Posterior vena cava (tissue), 2 donors: ENCODE data around the gene GRIK4. TPM values are rescaled to one million over a fixed set of nuclear protein-coding genes. Genes with fewer than 3 reads are reported as not detected.

Source experiments
- DNase-seq: peaks from one replicate; pipeline ENCODE4 v3.0.0-alpha.2; 2020; ENCODE audit warnings: low spot score
- intact Hi-C, 2 donors: fragments of 100-400 bp; cut with DNase I; formaldehyde crosslinking; loops; one replicate each; pipeline versions ENCODE4 v1.14.1 to v1.14.2; 2022 to 2023
- total RNA-seq, 2 donors: library from RNA; stranded (reverse); fragmentation: NEBNext Ultra II Directional; extraction: Animal tissue kit (Norgen Biotek cat#: 25700); gene quantifications; one replicate each; pipeline ENCODE4 v1.2.1, GENCODE V29; 2021
- donor health status: DM: yes; HTN: yes; CAD: no.
- donor health status: DM: yes; HTN: yes; CAD: no.

Gene GRIK4
- total RNA-seq, 2 donors from 2014 or later: 0.19 TPM; not detected in 1

DNA sequence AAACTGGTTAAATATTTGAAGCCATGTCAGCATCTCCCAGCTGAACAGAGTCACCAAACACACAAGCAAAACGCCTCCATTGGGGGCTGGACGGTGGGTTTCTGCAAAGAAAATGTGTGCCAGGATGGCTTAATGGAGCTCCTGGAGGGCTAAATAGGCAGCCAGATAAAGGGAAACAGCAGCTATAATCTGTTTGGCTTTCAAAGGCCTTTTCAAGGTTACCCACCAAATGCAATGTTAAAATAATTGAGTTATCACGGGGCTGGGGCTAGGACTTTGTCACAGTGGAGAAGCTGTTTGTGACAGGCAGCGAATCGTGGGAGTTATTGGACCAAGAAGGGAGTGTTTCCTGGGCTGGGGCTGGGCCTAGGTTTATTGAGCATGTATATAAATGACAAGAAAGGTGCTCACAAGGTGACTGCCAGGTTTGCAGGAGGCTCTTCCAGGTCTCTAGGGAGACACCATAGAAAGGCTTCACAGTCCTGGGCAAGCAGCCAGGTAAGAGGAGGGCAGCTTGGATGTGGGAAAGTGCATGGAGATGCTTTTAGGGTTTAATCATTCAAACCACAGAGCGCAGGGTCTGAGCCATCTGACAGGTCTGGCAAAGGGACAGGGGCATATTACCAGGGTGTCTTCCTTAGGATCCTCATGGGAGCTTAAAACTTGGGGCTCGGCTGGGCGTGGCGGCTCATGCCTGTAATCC, 28.3 kb downstream of the GRIK4 start:
- intact Hi-C loops: no loop called here
- DNase-seq: no peak

DNA sequence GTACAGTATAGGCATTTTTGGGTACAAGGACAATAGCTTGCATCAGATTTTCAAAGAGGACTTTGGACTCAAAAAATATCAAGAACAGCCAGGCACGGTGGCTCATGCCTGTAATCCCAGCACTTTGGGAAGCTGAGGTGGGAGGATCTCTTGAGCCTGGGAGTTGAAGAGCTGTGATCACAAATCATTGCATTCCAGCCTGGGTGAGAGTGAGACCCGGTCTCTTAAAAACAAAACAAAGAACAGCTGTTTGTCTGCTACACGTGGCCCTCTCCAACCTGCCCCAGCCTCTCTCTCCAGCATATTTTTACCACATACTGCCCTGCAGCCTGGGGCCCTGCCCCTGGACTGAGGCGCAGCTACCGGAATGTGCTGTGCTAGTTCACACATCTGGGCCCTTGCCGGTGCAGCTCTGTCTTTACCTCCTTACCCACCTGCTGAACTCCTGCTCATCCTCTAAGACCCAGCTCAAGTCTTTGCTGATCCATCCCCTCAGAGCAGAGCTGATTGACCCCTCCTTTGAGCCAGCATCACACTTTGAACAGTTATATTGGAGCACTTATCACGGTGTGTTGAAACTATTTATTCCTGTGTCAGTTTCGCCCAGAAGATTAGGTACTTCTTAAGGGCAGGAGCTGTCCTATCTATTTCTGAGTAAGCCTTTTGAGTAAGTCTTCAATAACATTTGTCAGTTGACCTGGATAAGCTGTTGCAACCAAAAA, 29.4 kb downstream of the GRIK4 start:
- intact Hi-C loops: no loop called here
- no peak for DNase-seq

DNA sequence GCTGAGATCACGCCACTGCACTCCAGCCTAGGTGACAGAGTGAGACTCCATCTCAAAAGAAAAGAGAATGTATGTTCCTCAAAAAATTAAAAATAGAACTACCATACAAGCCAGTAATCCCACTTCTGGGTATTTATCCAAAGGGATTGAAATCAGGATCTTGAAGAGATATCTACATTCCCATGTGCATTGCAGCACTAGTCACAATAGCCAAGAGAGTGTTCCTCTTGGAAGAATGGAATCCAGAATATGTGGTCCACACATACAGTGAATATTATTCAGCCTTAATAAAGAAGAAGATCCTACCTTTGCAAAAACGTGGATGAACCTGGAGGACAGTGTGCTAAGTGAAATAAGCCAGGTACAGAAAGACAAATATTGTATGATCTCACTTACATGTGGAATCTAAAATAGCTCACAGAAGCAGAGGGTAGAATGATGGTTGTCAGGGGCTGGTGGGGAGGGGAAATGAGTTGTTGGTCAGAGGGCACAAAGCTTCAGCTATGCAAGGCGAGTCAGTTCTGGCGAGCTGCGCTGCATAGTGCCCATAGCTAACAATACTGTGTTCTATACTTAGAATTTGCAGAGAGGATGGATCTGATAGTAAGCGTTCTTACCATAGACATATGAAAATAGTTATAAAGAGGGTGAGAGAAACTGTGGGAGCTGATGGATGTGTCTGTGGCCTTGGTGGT, 32.1 kb downstream of the GRIK4 start:
- intact Hi-C loops: loop anchor here in 1 of 2 donors (1.0 kb wide), 1 partner anchor 26 kb away; no protein-coding TSS in a partner anchor
- DNase-seq: no peak

DNA sequence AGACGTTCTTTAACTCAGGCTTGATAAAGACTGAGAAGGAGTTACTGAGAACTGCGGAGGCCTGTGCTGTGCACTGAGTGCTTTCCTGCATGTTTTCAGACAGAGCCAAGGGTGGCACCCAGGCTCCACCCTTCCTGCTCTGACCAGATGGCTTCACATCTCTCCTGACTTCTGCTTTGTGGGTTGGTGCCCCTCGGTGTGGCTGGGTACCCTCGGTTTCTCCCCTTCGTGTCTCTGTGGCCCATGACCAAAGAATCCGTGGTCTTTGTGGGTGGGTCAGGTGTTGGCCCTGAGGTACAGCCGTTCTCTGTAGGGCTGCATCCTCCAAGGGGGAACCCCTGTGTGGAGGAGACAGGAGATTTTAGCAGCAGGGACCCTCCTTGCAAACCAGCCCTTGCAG, 34.3 kb downstream of the GRIK4 start:
- intact Hi-C loops: no loop called here

DNA sequence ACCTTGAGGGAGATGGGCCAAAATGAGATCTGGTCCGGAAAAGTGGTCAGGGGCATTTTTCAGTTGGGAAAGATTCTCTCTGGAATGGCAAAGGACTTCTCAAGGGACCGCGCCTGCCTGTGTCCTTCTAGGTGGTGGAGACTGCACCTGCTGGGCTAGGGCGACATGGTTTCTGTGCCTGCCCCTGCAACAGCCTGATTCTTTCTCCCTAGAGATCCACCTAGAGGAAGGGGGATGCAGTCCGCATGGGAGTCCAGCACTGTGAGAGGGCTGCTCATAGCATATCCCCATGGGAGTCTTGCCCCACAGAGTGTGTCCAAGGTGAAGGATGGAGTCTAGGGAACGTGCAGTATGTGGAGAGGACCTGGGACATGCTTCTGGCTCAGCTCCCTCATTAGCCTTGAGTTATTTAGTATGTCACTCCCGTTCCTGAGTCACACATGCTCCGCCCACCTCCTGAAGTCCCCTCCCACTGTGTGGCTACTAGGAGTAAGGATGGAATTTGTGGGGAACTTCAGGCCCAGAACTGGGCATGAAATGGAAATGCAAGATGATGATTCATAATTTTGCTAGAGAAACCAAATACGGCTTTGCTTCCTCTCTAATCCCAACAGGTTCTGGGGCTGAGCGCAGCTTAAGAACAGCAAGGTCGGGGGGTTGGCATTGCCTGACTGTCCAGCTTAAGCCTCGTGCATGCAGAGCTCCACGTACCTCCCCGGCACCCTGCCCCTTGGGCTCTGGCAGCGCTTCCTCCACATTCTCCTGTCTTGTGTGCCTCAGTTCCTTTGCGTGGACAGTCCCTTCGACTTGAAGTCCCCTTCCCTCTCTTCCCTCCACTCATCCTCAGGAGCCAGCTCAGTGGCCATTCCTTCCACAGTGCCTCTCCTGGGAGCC, 35.0 kb downstream of the GRIK4 start:
- intact Hi-C loops: no loop called here
- peak; percentile 94 for DNase-seq

More for the DNA sequence above, 34.3 kb downstream of the GRIK4 start:
- no peak for DNase-seq

DNA sequence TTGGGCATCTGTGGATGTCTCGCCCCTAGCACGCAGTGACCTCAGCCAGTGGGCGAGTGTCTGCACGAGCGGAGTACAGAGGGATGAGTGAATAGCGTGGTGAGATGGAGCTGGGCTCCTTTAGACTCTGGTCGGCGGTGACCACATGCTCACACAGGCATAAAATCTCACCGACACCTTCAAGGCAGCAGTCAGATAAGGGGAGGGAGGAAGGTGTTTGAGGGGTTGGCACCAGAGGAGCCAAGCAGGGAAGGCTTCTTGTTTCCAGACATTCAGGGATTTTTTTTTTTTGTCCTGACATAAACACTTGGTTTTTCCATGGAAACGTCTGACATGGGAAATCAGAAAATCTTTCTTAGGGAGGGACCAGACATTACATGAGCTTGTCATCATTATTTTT, 35.8 kb downstream of the GRIK4 start:
- DNase-seq: no peak
- intact Hi-C loops: no loop called here

DNA sequence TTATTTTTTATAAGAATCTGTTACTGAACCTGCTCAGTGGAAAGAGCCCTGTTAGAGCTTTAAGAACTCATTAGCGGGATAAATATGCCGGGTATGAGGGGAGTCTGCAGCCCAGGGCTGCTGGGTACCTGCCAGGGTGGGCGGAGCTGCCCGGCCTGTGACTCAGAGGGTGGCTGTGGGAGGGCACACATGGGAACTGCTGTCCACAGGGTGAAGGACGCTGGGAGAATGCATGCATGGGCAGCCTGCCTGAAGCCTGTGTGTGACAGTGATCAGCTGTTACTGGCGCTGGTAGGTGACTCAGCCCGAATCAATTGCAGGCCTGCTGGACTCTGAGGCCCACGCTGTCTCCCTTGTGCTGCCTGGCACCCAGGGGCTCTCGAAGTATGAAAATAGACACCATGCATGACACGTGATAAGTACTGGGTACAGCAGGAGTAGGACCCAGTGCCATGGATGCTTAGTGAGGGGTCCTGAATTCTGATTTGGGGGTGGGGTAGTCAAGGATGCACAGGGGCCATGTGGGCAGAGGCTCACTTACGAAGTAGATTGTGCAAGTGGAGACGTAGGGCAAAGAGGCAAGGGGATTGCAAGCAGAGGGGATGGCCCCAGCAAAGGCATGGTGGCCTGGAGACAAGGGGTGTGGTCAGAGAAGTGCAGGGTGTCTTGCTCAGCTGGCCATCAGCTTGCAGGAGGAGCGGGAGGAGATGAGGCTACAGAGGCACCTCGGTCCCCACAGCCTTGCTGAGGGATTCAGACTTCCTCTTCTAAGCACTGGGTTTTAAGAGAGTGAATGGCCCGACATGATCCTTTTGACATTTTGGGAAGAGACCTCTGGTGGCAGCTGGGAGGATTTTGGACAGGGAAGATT, 36.5 kb downstream of the GRIK4 start:
- peak; percentile 95 for DNase-seq
- intact Hi-C loops: no loop called here

DNA sequence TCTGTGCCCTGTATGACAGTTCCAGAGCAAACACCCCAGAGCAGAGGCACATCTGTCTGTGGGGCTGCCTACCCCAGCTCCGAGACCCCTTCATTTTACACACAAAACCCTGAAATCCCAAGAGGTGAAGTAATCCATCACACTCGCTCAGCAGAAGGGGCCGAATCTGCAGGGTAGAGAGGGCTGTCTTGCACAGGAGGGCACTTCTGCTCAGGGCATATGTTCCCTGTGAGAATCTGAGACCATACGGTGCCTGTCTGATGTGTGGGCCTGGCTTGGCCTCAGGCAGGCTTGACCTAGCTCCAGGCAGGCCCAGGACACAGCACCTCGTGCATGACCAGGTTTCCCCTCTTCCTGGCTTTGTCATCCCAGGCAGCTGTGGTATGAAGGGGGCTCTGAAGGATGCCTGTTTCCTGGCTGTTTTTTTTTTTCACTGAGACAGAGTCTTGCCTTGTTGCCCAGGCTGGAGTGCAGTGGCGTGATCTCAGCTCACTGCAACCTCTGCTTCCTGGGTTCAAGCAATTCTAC, 37.2 kb downstream of the GRIK4 start:
- intact Hi-C loops: no loop called here
- DNase-seq: no peak

DNA sequence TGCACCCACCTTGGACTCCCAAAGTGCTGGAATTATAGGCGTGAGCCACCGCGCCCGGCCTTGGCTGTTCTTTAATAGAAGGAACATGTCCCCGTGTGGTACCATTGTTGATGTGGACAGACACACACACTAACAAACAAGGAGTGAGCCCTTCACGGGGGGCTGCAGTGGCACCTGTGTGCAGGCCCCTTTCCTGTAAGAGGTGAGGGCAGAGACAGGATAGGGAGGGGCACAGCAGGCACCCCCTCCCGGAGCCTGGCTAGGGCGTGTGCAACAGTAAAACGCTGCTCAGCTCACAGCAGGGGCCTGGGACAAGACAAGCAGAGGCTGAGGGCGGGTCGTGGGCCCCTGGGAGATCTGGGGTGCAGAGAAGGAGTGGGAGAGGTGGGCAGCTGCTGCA, 37.8 kb downstream of the GRIK4 start:
- intact Hi-C loops: no loop called here
- no peak for DNase-seq

DNA sequence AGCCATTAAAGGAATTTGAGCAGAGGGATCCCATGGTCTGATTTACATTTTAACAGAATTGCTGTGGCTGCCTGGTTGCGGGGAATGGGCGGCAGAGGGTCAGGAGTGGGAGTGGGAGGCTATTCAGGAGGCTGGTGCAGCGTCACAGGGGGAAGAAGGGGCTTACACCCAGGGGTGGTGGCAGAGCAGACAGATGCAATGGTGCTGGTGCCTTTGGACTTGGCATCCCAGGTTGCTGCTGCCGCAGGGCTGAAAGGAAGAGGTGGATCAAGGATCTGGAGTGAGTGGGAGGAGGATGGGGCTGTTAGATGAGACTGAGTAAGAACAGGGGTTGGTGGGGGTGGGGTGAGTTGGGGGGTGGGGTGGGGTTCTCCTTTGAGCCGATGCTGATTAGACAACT, 38.5 kb downstream of the GRIK4 start:
- DNase-seq: no peak
- intact Hi-C loops: no loop called here

DNA sequence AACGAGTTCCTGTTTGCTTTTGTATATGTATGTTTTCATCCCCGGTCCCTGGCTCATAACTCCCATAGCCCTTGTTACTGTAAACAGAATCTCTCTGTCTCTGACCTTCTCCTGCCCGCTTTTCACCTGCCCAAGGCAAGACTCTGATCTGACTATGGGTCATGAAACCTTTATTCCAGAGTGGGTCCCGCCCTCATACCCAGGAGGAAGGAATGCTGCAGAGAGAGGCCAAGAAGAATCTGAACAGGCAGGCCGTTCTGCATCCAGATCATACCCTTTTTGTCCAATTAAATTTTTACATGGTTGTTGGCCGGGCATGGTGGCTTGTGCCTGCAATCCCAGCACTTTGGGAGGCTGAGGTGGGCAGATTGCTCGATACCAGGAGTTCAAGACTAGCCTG, 39.6 kb downstream of the GRIK4 start:
- no peak for DNase-seq

DNA sequence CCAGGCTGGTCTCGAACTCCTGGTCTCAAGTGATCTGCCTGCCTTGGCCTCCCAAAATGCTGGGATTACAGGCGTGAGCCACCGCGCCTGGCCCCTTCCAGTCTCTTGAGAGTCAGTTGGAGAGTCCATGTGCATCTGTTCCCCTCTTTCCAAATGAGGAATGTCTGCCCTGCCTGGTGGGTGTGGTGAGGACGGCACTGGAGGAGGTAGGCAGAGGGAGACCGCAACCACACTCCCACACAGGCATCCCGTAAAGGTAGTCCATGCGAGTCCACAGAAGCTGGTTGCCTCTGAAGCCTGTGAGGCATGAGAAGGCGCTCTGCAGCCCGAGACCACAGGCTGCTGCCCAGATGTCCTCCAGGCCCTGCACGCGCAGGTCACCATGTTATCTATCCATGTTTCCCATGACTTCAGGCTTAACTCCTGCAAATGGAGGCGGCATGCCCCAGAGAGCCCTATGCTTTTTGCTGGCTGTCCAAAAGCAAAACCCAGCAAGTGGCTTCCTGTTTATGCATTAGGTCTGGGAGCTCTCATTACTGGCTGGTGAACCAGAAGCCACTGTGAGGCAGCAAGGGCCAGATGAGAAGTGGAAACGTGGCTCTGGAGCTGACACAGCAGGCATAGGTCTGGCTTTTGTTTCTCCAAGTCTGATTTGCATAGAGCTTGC, 43.4 kb downstream of the GRIK4 start:
- intact Hi-C loops: no loop called here
- DNase-seq: no peak

More for the DNA sequence above, 39.6 kb downstream of the GRIK4 start:
- intact Hi-C loops: no loop called here

DNA sequence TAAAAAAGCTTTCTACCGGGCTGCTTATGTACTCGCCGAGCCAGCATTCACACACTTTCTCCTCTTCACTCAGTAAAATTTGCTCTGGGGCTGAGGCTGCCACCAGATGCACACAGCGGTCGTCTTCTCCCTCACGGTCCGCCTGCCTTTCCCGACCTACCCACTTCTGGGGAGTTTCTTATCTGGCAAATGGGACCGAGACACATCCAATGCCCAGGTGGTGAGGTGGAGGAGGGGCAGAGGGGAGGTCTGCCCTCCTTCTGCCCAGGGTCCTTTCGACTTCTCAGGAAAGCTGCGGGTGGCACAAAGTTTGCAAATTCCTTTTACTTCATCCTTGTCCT, 43.9 kb downstream of the GRIK4 start:
- DNase-seq: no peak
- intact Hi-C loops: no loop called here

DNA sequence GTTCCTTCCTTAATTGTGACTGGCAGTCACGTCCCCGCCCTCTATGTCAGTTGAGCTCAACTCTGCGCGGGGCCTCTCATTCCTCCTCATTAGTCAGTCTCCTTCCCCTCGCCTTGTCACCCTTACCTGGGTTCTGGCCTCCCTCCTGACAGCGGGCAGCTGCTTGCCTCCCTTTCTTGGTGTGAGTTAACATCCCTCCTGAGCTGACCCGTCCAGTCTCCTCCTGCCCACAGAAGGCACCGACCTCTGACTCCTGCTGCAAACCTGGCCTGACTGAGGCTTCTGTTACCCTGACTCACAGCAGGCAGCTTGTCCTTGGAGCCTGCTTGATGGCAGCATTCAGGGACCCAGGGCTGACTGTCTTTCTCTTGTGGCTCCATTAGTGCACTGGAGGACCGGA, 45.2 kb downstream of the GRIK4 start:
- intact Hi-C loops: no loop called here
- DNase-seq: peak; percentile 59

DNA sequence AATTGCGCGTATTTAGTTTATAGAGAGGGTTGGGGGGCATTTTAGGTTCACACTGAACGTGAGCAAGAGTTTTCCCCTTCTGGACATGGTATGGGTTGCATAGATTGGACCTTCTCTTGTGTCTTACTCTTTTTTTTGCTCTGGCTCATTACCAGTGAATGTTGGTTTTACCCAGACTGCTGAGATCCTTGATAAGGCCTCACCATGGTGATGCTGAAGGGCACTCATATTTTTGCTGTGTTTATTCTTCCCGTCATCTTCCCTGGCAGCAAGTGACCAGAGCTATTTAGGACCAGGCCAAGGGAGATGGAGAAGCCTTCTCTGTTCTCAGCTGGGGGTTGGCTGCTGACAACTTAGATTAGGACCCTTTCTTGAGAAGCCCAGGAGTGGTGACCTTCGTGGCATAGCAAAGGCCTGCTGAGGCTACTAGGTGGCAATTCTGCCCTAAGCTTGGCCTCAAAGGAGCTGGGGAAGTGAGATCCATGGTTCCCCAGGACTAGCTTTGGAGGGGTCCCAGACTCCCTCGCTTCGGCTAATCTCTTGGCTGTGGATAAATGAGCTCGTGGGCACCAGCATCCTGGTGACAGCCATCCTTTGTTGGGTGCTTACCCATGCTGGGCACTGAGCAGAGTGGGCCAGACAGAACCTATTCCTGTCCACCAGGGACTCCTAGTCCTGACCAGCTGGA, 47.3 kb downstream of the GRIK4 start:
- DNase-seq: peak; percentile 18
- intact Hi-C loops: no loop called here

DNA sequence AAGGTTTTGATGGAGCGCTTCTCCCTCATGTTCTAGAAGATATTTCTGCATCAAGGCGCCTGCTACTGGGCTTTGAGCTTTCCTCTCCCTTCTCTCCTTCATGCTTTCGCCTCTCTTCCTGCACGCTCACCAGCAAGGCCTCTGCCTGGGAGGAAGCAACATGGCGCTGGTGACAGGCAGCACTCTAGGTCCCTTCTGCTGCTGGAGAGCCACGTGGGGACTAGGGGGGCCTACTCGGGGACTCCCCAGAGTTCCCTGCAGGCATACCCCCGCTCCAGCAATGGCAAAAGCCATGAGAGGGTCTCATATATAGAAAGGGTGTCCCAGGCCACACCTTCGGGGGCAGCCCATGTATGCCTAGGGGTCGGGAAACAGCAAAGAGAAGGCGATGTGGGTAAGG, 49.7 kb downstream of the GRIK4 start:
- intact Hi-C loops: no loop called here

DNA sequence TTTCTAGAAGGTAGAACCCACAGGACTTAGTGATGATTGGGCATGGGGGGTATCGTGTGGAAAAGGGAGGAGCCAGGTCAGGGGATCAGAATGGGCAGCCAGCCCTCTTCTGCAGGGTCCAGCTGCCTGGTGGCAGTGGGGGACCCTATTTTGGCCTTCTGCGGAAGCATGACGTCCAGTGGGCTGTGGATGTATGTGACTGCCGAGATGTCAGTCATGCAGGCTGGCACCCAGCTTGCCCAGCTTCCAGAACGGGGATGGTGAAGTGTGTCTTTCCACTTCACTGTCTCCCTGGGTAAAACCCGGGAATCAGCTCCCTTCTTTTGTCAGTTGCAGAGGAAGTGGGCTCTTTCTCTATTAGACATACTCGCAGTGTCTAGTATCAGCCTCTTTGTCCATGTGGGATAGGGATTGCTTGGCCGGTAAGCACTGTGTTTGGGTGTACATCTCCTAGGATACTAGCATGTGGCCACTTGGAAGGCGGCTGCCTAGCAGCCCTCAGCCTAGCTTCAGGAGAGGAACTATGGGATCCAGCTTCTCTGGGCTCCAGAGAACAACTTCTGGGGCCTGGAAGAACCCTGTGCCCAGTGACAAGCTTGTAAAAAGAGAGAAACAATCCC, 51.4 kb downstream of the GRIK4 start:
- DNase-seq: peak; percentile 59
- intact Hi-C loops: no loop called here

More for the DNA sequence above, 49.7 kb downstream of the GRIK4 start:
- DNase-seq: peak; percentile 23
